ENCODE data around the gene CACNB2.

DNA sequence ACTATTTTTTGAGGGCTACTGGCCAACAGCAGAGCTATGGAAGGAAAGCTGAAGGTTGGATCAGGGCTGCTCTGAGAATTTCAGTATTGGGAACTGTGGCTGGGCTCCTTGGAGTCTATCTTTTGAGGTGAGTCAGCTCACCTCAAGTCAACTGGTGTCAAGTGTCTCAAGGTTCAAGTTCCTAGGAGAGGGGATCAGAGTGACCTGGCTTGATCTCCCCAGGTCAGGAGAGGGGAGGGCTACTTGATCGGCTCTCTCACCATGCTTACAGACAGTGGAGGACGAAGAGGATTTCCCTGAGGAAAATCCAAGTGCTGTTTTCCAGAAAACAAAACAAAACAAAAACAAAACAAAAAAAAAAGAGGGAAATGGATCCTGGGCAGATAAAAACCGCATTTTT lies 132.8 kb downstream of the CACNB2 start:
- no peak for TF ChIP-seq POLR2A (IDR thresholded peaks at IDR 0.05)
- TF ChIP-seq, protein P1, sequence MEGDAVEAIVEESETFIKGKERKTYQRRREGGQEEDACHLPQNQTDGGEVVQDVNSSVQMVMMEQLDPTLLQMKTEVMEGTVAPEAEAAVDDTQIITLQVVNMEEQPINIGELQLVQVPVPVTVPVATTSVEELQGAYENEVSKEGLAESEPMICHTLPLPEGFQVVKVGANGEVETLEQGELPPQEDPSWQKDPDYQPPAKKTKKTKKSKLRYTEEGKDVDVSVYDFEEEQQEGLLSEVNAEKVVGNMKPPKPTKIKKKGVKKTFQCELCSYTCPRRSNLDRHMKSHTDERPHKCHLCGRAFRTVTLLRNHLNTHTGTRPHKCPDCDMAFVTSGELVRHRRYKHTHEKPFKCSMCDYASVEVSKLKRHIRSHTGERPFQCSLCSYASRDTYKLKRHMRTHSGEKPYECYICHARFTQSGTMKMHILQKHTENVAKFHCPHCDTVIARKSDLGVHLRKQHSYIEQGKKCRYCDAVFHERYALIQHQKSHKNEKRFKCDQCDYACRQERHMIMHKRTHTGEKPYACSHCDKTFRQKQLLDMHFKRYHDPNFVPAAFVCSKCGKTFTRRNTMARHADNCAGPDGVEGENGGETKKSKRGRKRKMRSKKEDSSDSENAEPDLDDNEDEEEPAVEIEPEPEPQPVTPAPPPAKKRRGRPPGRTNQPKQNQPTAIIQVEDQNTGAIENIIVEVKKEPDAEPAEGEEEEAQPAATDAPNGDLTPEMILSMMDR (IDR thresholded peaks at IDR 0.05), result no peak

Data from tibial nerve (tissue), 3 donors.